ENCODE results near the gene EFCAB8.

The EFCAB8 gene

DNA sequence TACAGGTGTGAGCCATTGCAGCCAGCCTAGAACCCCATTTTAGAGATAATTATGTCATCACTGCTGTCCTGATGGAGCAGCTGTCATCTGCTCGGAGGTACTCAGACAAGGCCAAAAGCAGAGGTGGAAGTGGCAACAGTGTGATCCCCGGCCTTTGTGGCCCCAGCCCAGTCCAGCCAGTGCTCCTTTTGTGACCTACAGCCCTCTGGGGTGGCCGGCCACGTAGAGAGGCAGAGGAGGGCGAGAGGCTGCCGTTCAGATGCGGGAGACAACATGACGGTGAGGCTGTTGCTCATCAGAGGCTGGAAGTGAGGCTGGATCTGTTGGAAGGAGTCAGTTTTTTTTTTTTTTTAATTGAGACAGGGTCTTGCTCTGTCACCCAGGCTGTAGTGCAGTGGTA, 32.8 kb downstream of the EFCAB8 start:
- H3K4me3 ChIP-seq (replicated peaks; ENCODE audit: low read depth, low read length): no peak overlapping the region
- DNase-seq (ENCODE audit: low read depth): no peak
- TF ChIP-seq, protein P1, sequence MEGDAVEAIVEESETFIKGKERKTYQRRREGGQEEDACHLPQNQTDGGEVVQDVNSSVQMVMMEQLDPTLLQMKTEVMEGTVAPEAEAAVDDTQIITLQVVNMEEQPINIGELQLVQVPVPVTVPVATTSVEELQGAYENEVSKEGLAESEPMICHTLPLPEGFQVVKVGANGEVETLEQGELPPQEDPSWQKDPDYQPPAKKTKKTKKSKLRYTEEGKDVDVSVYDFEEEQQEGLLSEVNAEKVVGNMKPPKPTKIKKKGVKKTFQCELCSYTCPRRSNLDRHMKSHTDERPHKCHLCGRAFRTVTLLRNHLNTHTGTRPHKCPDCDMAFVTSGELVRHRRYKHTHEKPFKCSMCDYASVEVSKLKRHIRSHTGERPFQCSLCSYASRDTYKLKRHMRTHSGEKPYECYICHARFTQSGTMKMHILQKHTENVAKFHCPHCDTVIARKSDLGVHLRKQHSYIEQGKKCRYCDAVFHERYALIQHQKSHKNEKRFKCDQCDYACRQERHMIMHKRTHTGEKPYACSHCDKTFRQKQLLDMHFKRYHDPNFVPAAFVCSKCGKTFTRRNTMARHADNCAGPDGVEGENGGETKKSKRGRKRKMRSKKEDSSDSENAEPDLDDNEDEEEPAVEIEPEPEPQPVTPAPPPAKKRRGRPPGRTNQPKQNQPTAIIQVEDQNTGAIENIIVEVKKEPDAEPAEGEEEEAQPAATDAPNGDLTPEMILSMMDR (IDR thresholded peaks at IDR 0.05; ENCODE audit: low read length, missing control alignments): no peak

DNA sequence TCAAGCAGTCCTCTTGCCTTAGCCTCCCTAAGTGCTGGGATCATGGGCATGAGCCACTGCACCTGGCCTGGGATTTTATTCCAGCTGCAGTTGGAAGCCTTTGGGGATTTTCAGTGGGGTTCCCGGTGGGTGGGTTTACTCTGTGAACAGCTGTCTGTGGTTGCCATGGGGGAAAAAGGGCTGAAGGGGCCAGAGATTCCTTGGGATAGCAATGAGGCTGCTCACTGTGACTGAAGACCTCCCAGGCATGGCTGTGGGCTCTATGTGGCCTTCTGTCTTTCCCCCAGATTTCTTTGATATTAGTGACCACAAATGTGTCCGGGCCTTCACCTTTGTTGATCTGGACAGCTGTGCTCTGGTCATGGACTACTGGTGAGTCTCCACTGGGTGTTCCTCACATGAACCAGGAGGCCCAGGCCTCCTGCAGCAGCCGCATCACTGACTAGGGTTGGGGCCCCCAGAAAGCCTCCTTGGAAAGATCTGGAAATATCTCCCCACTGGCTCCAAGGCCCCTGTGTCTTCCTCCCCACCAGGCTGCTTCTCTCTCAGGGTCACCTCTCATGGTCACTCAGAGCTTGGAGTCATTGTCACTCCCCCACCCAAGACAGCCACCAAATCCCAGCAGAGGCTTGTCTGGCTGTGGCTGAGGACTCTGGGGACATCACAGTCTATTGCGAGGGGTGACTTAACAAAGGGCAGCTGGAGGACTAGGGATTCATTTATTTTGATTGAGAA, 33.4 kb downstream of the EFCAB8 start:
- DNase-seq (ENCODE audit: low read depth): no peak
- TF ChIP-seq, protein P1 (IDR thresholded peaks at IDR 0.05; ENCODE audit: low read length, missing control alignments): no peak
- no peak overlapping the region for H3K4me3 ChIP-seq (replicated peaks; ENCODE audit: low read depth, low read length)

DNA sequence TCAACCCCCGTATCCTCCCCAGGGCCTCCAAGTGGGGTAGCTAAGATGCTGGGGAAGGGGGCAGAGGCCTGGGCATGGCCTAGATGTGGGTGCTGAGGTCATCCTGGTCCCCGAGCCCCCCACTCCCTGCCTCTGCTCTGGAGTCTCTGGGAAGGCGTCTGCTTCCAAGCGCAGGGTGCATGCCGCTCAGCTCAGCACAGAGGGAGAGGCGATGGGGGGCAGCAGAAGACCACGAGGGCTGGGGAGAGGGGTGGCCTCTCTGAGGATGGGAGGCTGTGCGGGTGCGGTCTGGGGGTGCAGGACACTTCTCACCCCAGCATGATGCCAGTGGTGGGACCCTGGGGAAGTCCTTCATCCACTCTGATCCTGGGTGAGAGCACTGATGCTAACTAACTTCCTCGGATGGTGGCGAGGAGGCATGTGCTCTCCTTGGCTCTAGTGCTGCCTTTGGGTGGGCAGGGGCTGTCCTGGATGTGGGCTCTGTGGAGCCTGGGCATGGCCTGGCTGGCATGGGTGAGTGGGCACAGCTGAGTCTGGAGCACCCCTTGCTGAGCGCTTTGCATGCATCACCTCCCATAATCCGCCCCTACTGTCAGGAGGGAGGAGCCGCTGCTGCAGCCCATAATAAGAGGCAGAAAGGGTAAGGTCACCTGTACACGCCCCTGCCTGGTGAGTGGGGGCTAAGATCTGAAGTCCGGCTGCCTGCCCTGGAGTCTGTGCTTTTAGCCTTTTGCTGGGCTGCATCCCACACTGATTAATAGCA, 34.7 kb downstream of the EFCAB8 start:
- DNase-seq (ENCODE audit: low read depth): no peak
- H3K4me3 ChIP-seq (replicated peaks; ENCODE audit: low read depth, low read length): no peak overlapping the region
- TF ChIP-seq, protein P1 (IDR thresholded peaks at IDR 0.05; ENCODE audit: low read length, missing control alignments): no peak

- TF ChIP-seq, protein P1 (IDR thresholded peaks at IDR 0.05; ENCODE audit: low read length, missing control alignments): peak; percentile 46
- DNase-seq (ENCODE audit: low read depth): peak; percentile 17
- H3K4me3 ChIP-seq (replicated peaks; ENCODE audit: low read depth, low read length): no peak overlapping the region
Observed at GRCh38 chr20:32894026-32894483, 35.3 kb downstream of the EFCAB8 start.

DNA sequence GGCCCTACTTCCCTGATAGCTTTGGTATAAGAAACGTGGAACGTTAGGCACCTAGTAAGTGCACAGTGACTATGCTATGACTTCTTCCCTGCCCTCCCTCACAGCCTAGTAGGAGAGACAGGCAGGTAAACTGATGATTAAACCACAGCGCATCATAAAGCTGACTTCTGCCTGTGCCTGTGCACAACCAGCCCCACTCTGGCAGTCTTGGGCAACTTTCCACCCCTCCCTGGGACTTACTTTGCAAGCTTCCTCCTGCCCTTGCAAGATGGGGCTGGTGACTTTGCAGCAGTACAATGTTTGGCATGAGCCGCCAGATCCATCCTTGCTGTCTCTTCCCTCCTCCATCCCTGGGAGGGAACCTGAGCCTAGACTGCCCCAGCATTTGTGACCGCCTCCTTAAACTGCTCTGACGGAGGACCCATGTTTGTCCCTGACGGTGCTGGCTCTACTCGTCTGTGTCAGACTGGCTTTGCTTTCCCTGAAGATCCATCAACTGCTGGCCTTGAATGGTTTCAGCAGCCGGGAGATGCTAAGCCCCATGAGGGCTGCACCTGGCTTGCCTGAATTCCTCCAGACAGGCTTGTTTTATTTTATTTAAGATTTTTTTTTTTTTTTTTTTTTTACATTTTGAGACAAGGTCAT, 36.1 kb downstream of the EFCAB8 start:
- TF ChIP-seq, protein P1 (IDR thresholded peaks at IDR 0.05; ENCODE audit: low read length, missing control alignments): no peak
- DNase-seq (ENCODE audit: low read depth): no peak
- H3K4me3 ChIP-seq (replicated peaks; ENCODE audit: low read depth, low read length): no peak overlapping the region

GRCh38 chr20:32896521-32897280, 38.0 kb downstream of the EFCAB8 start:
- H3K4me3 ChIP-seq (replicated peaks; ENCODE audit: low read depth, low read length): no peak overlapping the region
- no peak for DNase-seq (ENCODE audit: low read depth)

More at GRCh38 chr20:32896521-32897280, 38.0 kb downstream of the EFCAB8 start:
- TF ChIP-seq, protein P1 (IDR thresholded peaks at IDR 0.05; ENCODE audit: low read length, missing control alignments): no peak

Data from fibroblast of pulmonary artery (primary cell).